Measurements from ENCODE around the gene TRIP11. TPM values are rescaled to one million over a fixed set of nuclear protein-coding genes. Genes with fewer than 3 reads are reported as not detected.
"Not testable (repeated sequence)": the region's sequence is repeated elsewhere in the genome, so short reads cannot be mapped to it uniquely, and the experiment has no call there.

TRIP11 gene
- 8.8 TPM for polyA plus RNA-seq (2012; ENCODE audit: low read depth, missing spikeins)

- FAIRE-seq = peak; percentile 97
- peak; percentile 81 for DNase-seq (ENCODE audit: insufficient read length, low spot score)
- TF ChIP-seq SPI1 (IDR thresholded peaks at IDR 0.05; ENCODE audit: low read depth, low read length) (no peak; the same call in 1 of the 2 replicates), POLR2A (IDR thresholded peaks at IDR 0.05; ENCODE audit: low read depth, low read length) (peak; percentile 97), TAF1 (IDR thresholded peaks at IDR 0.05; ENCODE audit: low read depth, low read length) (peak; percentile 95), POLR2AphosphoS5 (IDR thresholded peaks at IDR 0.05; ENCODE audit: low read depth, low read length) (peak; percentile 98), PAX5 (IDR thresholded peaks at IDR 0.05; ENCODE audit: insufficient read depth, low read length, severe bottlenecking) (no peak), POU2F2 (IDR thresholded peaks at IDR 0.05; ENCODE audit: low read depth, low read length) (peak; percentile 54; the same call in 1 of the 2 replicates)
Observed at GRCh38 chr14:92039719-92040430, at the start of gene TRIP11. TRIP11 (minus strand) TSS chr14:92040059; CDS start chr14:92039685, 374 bp downstream.

GRCh38 chr14:92088494-92088893 is 48.6 kb upstream of the TRIP11 start:
- FAIRE-seq (no peak), DNase-seq (ENCODE audit: insufficient read length, low spot score) (no peak)
- TF ChIP-seq POU2F2 (IDR thresholded peaks at IDR 0.05; ENCODE audit: low read depth, low read length) (no peak), POLR2A (IDR thresholded peaks at IDR 0.05; ENCODE audit: low read depth, low read length) (no peak), PAX5 (IDR thresholded peaks at IDR 0.05; ENCODE audit: insufficient read depth, low read length, severe bottlenecking) (no peak), TAF1 (IDR thresholded peaks at IDR 0.05; ENCODE audit: low read depth, low read length) (no peak)

- no peak for FAIRE-seq
- no peak for TF ChIP-seq SPI1 (IDR thresholded peaks at IDR 0.05; ENCODE audit: low read depth, low read length)
- TF ChIP-seq POLR2A (IDR thresholded peaks at IDR 0.05; ENCODE audit: low read depth, low read length) = no peak
- TF ChIP-seq TAF1 (IDR thresholded peaks at IDR 0.05; ENCODE audit: low read depth, low read length) = no peak
- no peak for TF ChIP-seq PAX5 (IDR thresholded peaks at IDR 0.05; ENCODE audit: insufficient read depth, low read length, severe bottlenecking)
- no peak for TF ChIP-seq POLR2AphosphoS5 (IDR thresholded peaks at IDR 0.05; ENCODE audit: low read depth, low read length)
- TF ChIP-seq POU2F2 (IDR thresholded peaks at IDR 0.05; ENCODE audit: low read depth, low read length) = no peak
- no peak for DNase-seq (ENCODE audit: insufficient read length, low spot score)
Observed at GRCh38 chr14:92074555-92074954, 34.7 kb upstream of the TRIP11 start.

GRCh38 chr14:92058006-92058917 is 18.4 kb upstream of the TRIP11 start:
- FAIRE-seq = no peak
- TF ChIP-seq TAF1 (IDR thresholded peaks at IDR 0.05; ENCODE audit: low read depth, low read length) (no peak), SPI1 (IDR thresholded peaks at IDR 0.05; ENCODE audit: low read depth, low read length) (no peak), POU2F2 (IDR thresholded peaks at IDR 0.05; ENCODE audit: low read depth, low read length) (no peak), POLR2AphosphoS5 (IDR thresholded peaks at IDR 0.05; ENCODE audit: low read depth, low read length) (no peak), PAX5 (IDR thresholded peaks at IDR 0.05; ENCODE audit: insufficient read depth, low read length, severe bottlenecking) (no peak), POLR2A (IDR thresholded peaks at IDR 0.05; ENCODE audit: low read depth, low read length) (no peak)
- no peak for DNase-seq (ENCODE audit: insufficient read length, low spot score)

GRCh38 chr14:92049781-92050180 is 9.9 kb upstream of the TRIP11 start:
- DNase-seq (ENCODE audit: insufficient read length, low spot score) (no peak), FAIRE-seq (no peak)
- TF ChIP-seq POLR2AphosphoS5 (IDR thresholded peaks at IDR 0.05; ENCODE audit: low read depth, low read length) (no peak), PAX5 (IDR thresholded peaks at IDR 0.05; ENCODE audit: insufficient read depth, low read length, severe bottlenecking) (no peak), TAF1 (IDR thresholded peaks at IDR 0.05; ENCODE audit: low read depth, low read length) (no peak), SPI1 (IDR thresholded peaks at IDR 0.05; ENCODE audit: low read depth, low read length) (no peak), POLR2A (IDR thresholded peaks at IDR 0.05; ENCODE audit: low read depth, low read length) (no peak), POU2F2 (IDR thresholded peaks at IDR 0.05; ENCODE audit: low read depth, low read length) (no peak)

GRCh38 chr14:92049221-92049620 is 9.4 kb upstream of the TRIP11 start:
- not testable (repeated sequence) for DNase-seq (ENCODE audit: insufficient read length, low spot score); FAIRE-seq

- FAIRE-seq; DNase-seq (ENCODE audit: insufficient read length, low spot score): not testable (repeated sequence)
Observed at GRCh38 chr14:92045904-92046303, 6.0 kb upstream of the TRIP11 start.

- FAIRE-seq = not testable (repeated sequence)
Observed at GRCh38 chr14:92041766-92042165, 1.9 kb upstream of the TRIP11 start.

GRCh38 chr14:92041203-92041602 is 1.3 kb upstream of the TRIP11 start:
- no peak for FAIRE-seq
- TF ChIP-seq POLR2AphosphoS5 (IDR thresholded peaks at IDR 0.05; ENCODE audit: low read depth, low read length) (no peak), PAX5 (IDR thresholded peaks at IDR 0.05; ENCODE audit: insufficient read depth, low read length, severe bottlenecking) (no peak), TAF1 (IDR thresholded peaks at IDR 0.05; ENCODE audit: low read depth, low read length) (no peak), SPI1 (IDR thresholded peaks at IDR 0.05; ENCODE audit: low read depth, low read length) (no peak), POU2F2 (IDR thresholded peaks at IDR 0.05; ENCODE audit: low read depth, low read length) (no peak), POLR2A (IDR thresholded peaks at IDR 0.05; ENCODE audit: low read depth, low read length) (no peak)
- DNase-seq (ENCODE audit: insufficient read length, low spot score) = no peak

More at GRCh38 chr14:92041766-92042165, 1.9 kb upstream of the TRIP11 start:
- not testable (repeated sequence) for DNase-seq (ENCODE audit: insufficient read length, low spot score)

GRCh38 chr14:92040431-92041051 is 682 bp upstream of the TRIP11 start:
- DNase-seq (ENCODE audit: insufficient read length, low spot score) (no peak), FAIRE-seq (peak; percentile 67)
- TF ChIP-seq POLR2A (IDR thresholded peaks at IDR 0.05; ENCODE audit: low read depth, low read length) (no peak), SPI1 (IDR thresholded peaks at IDR 0.05; ENCODE audit: low read depth, low read length) (0 out of 2 replicates have a peak, but pooled peaks have one; percentile 40)

Data from GM12891 (cell line).